K562 (cell line): ENCODE measurements around the gene MGST3. TPM values are rescaled to one million over a fixed set of nuclear protein-coding genes. Genes with fewer than 3 reads are reported as not detected.

ENCODE experiments used
- ATAC-seq: fragments of 200-7000 bp; cut with Tn5 transposase; 3 replicates; pipeline ENCODE4 v1.9.1; 2020; ENCODE audit warnings: moderate library complexity
- BruUV-seq: library from RNA; stranded (reverse); fragments of 400-500 nt; replicated peaks from 2 replicates; lab custom pipeline; 2021; lab: Mats Ljungman, UMichigan
- CTCF ChIA-PET: fragments of 300-600 bp; formaldehyde crosslinking; extraction: SDS; loops from one replicate; lab custom pipeline; 2021; ENCODE audit warnings: low intra/inter-chr PET ratio; lab: Yijun Ruan, JAX
- POLR2A ChIA-PET: fragments of 300-600, 350-650 bp; sonication (Branson Sonifier 250); formaldehyde crosslinking; extraction: SDS; loops from one replicate; lab custom pipeline; 2021; ENCODE audit warnings: antibody characterized with exemption, inconsistent platforms; lab: Yijun Ruan, JAX
- DNase-seq, 4 experiments: peaks; one replicate each; pipeline versions ENCODE4 v3.0.0 to v3.0.0-alpha.2; 2011 to 2018; ENCODE audit warnings: low spot score in 3 of 4, mixed read lengths in 3 of 4; ENCODE audit errors: extremely low read depth in 1 of 4
- FAIRE-seq: peaks from 2 replicates; lab custom pipeline; 2011; peaks lifted over from hg19 to GRCh38; lab: Jason Lieb, UNC
- H2AFZ ChIP-seq: 2 replicates; pipeline ENCODE4 v1.6.0; 2011; ENCODE audit warnings: low read depth, low read length, control low read depth, inconsistent platforms
- H3K27ac ChIP-seq: fragments of 200-600 bp; 3 replicates; pipeline ENCODE4 v1.8.0; 2011; ENCODE audit warnings: low read depth, mild to moderate bottlenecking, control low read depth, inconsistent platforms, low read length, moderate library complexity, mixed read lengths; ENCODE audit errors: extremely low read depth
- H3K27me3 ChIP-seq, 2 experiments: fragments of 300-600 bp in 1 of 2; 2 replicates in 1 of 2; 3 replicates in 1 of 2; pipeline versions ENCODE4 v1.6.0 to v1.8.0; 2011; ENCODE audit warnings: inconsistent platforms in 2 of 2, low read length in 2 of 2, mild to moderate bottlenecking in 1 of 2, mixed read lengths in 1 of 2, moderate library complexity in 1 of 2; ENCODE audit not compliant: control insufficient read depth in 2 of 2, insufficient read depth in 2 of 2
- H3K36me3 ChIP-seq: fragments of 300-600 bp; 3 replicates; pipeline ENCODE4 v1.8.0; 2011; ENCODE audit warnings: mild to moderate bottlenecking, low read length, inconsistent platforms; ENCODE audit not compliant: control insufficient read depth, insufficient read depth
- H3K4me1 ChIP-seq, 2 experiments: fragments of 200-600 bp in 1 of 2; replicated peaks in 1 of 2; 2 replicates in 1 of 2; 3 replicates in 1 of 2; pipeline versions ENCODE4 v1.5.1 to v1.8.0; 2011; ENCODE audit warnings: inconsistent platforms in 2 of 2, low read length in 2 of 2, mild to moderate bottlenecking in 1 of 2, mixed read lengths in 1 of 2, moderate library complexity in 1 of 2; ENCODE audit not compliant: control insufficient read depth in 2 of 2, insufficient read depth in 2 of 2
- H3K4me2 ChIP-seq: 2 replicates; pipeline ENCODE4 v1.6.1; 2011; ENCODE audit warnings: low read length, control low read depth, inconsistent platforms, mixed read lengths; ENCODE audit not compliant: insufficient read depth
- H3K4me3 ChIP-seq: fragments of 200-600 bp; sonication (generic), shearing (Covaris generic); 2 replicates; pipeline ENCODE4 v1.5.1; 2016; ENCODE audit warnings: control low read depth, inconsistent platforms
- H3K79me2 ChIP-seq: fragments of 200-600 bp; 3 replicates; pipeline ENCODE4 v1.8.0; 2011; ENCODE audit warnings: low read length, inconsistent platforms; ENCODE audit not compliant: control insufficient read depth, insufficient read depth
- H3K9ac ChIP-seq, 2 experiments: 2 replicates each; pipeline versions ENCODE4 v1.6.0 to v1.6.1; 2011; ENCODE audit warnings: low read depth in 2 of 2, low read length in 2 of 2, control low read depth in 1 of 2, inconsistent platforms in 1 of 2, mild to moderate bottlenecking in 1 of 2, mixed read lengths in 1 of 2; ENCODE audit not compliant: insufficient read depth in 1 of 2
- H3K9me1 ChIP-seq: one replicate; pipeline ENCODE4 v1.6.0; 2011; ENCODE audit warnings: inconsistent platforms, mild to moderate bottlenecking, low read length, moderate library complexity; ENCODE audit not compliant: control insufficient read depth, insufficient read depth
- H3K9me3 ChIP-seq: replicated peaks from 2 replicates; pipeline ENCODE4 v1.5.1; 2011; ENCODE audit warnings: low read depth, low read length, inconsistent platforms; ENCODE audit not compliant: control insufficient read depth, insufficient read depth
- H4K20me1 ChIP-seq: replicated peaks from 2 replicates; pipeline ENCODE4 v1.6.1; 2011; ENCODE audit warnings: low read length, inconsistent platforms, mixed read lengths; ENCODE audit not compliant: control insufficient read depth, insufficient read depth
- BACH1 ChIP-seq: fragments of 200-800 bp; sonication (Bioruptor generic); IDR thresholded peaks from 2 replicates; pipeline ENCODE4 v1.6.1; 2016; ENCODE audit warnings: missing genetic modification characterization, missing compliant biosample characterization
- DACH1 ChIP-seq: fragments of 450-650 bp; IDR thresholded peaks from 2 replicates; pipeline ENCODE4 v1.6.1; 2018; ENCODE audit not compliant: partially characterized antibody
- MECOM ChIP-seq: fragments of 250-450 bp; sonication (Bioruptor Pico); IDR thresholded peaks from 2 replicates; pipeline ENCODE4 v1.8.0; 2022; ENCODE audit warnings: inconsistent platforms
- NCOA4 ChIP-seq: fragments of 450-650 bp; IDR thresholded peaks from 2 replicates; pipeline ENCODE4 v1.6.1; 2018; ENCODE audit warnings: mild to moderate bottlenecking; ENCODE audit not compliant: partially characterized antibody
- PRPF4 ChIP-seq: fragments of 200-400 bp; formaldehyde crosslinking; IDR thresholded peaks from one replicate; pipeline ENCODE4 v1.6.1; 2017; ENCODE audit warnings: low read length, low read depth, mild to moderate bottlenecking; ENCODE audit not compliant: insufficient read depth, poor library complexity, severe bottlenecking
- RBM17 ChIP-seq: fragments of 200-400 bp; formaldehyde crosslinking; IDR thresholded peaks from 2 replicates; pipeline ENCODE4 v1.6.1; 2017; ENCODE audit warnings: low read depth, mild to moderate bottlenecking, low read length, borderline replicate concordance
- ZNF695 ChIP-seq: fragments of 450-650 bp; formaldehyde crosslinking; IDR thresholded peaks from 2 replicates; pipeline ENCODE4 v1.4.0; 2020; ENCODE audit warnings: mild to moderate bottlenecking, moderate library complexity
- WGBS: fragments of 100-300 bp; shearing (Covaris generic); methylation state at CpG from one replicate; pipeline ENCODE4 v1.1.6; 2016; ENCODE audit warnings: low coverage, mixed read lengths; ENCODE audit not compliant: insufficient coverage; ENCODE audit errors: missing lambda C conversion rate; 5-methylcytosine and 5-hydroxymethylcytosine counted together
- in situ Hi-C: fragments of 300-500 bp; cut with MboI; formaldehyde crosslinking; loops from 4 replicates; pipeline ENCODE4 v1.15.0; 2018; ENCODE audit warnings: inconsistent platforms, mixed read lengths
- intact Hi-C: fragments of 100-400 bp; cut with micrococcal nuclease; formaldehyde crosslinking; loops from 2 replicates; pipeline ENCODE4 v1.14.2; 2022
- polyA plus RNA-seq, 8 experiments: library from polyadenylated mRNA; depleted of rRNA in 4 of 8; stranded (reverse) in 5 of 8; unstranded in 3 of 8; fragments of >200 nt; fragmentation: Nextera tagmentation in 2 of 8; fragmentation: Illumina TruSeq in 1 of 8; extraction: Ambion mirVana in 2 of 8; extraction: Trizol in 1 of 8; gene quantifications; 2 replicates each; pipeline versions ENCODE4 v1.2.1 to v1.2.3, GENCODE V29; 2011 to 2014; ENCODE audit warnings: inconsistent platforms in 1 of 8, missing spikeins in 1 of 8
- total RNA-seq, 7 experiments: library from RNA; depleted of rRNA in 6 of 7; stranded (reverse); fragments of >200 nt in 6 of 7; fragmentation: Illumina TruSeq in 2 of 7; extraction: Trizol in 2 of 7; gene quantifications; 2 replicates each; pipeline versions ENCODE4 v1.2.1 to v1.2.3, GENCODE V29; 2011 to 2021; ENCODE audit warnings: low replicate concordance in 1 of 7
- TF ChIP-seq, protein P1 (sequence below): sonication (generic); formaldehyde crosslinking; IDR thresholded peaks from 2 replicates; pipeline ENCODE4 v1.8.0; 2023; ENCODE audit warnings: mild to moderate bottlenecking, missing genetic modification reagents

Gene MGST3
- total and polyA plus RNA-seq, 9 of the 15 experiments (the other 6 are each of a cell fraction or from before 2014, with no cell fraction given): 70.7 to 287 (median 105) TPM

DNA sequence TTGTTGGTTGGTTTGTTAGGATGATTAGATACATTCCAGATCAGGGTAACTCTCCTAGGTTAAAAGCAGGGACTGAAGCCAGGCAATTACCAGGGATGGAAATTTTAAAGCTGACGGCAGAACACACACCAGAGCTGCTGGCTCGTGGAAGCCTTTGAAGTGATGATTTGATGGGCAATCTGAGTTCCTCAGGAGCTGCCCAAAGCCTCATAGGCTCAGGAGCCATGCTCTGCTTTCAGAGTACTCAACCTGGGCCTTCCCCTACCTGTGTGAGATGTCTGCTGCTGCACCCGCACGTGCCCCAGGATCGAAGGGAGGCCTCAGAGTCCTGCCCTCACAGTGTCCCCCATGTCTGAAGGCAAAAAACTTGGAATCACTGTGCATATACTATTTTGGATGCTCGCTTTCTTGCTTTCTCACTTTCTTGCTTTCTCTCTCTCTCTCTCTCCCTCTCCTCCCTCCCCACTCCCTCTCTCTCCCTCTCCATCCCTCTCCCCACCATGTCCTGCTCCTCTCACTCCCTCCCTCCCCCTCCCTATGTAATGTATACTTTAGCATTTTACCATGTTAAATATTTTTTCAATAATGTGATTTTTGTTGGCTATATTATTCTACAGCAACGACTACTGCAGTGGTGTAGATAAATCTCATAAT, 18.0 kb downstream of the MGST3 start:
- peaks cover 10 to 15% of the 10 kb centered on the region in 2 experiments; a peak in 3 of 5 replicates for H3K4me1 ChIP-seq
- DNase-seq: no peak
- no peak overlapping the region for H3K4me2 ChIP-seq
- H3K27ac ChIP-seq: no peak overlapping the region
- no peak for ATAC-seq
- CTCF ChIA-PET: no interaction called here
- H3K4me3 ChIP-seq: no peak overlapping the region
- no peaks in the 10 kb centered on the region for H3K79me2 ChIP-seq
- peaks cover 7% of the 10 kb centered on the region for H3K9me1 ChIP-seq
- in situ Hi-C loops: no loop called here
- intact Hi-C loops: no loop called here
- peaks cover 8% of the 10 kb centered on the region; the same call in 1 of the 2 replicates for H4K20me1 ChIP-seq
- FAIRE-seq: no peak
- WGBS: 61% methylated on average over 7 of the region's 7 CpGs
- H3K27me3 ChIP-seq: no peaks in the 10 kb centered on the region
- H2AFZ ChIP-seq: no peak overlapping the region
- POLR2A ChIA-PET: interaction anchor here (1.9 to 2.3 kb wide), 2 partner anchors 9 to 18 kb away, joined by 6 to 9 read pairs; partner anchors contain the start of gene MGST3
- H3K9ac ChIP-seq: no peak overlapping the region
- TF ChIP-seq BACH1 (tag): no peak
- TF ChIP-seq MECOM (CRISPR knock-in tag): no peak
- TF ChIP-seq, protein P1, sequence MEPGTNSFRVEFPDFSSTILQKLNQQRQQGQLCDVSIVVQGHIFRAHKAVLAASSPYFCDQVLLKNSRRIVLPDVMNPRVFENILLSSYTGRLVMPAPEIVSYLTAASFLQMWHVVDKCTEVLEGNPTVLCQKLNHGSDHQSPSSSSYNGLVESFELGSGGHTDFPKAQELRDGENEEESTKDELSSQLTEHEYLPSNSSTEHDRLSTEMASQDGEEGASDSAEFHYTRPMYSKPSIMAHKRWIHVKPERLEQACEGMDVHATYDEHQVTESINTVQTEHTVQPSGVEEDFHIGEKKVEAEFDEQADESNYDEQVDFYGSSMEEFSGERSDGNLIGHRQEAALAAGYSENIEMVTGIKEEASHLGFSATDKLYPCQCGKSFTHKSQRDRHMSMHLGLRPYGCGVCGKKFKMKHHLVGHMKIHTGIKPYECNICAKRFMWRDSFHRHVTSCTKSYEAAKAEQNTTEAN: no peak
- TF ChIP-seq NCOA4: no peak
- TF ChIP-seq RBM17: no peak
- TF ChIP-seq DACH1: no peak
- TF ChIP-seq PRPF4: no peak
- no peak for TF ChIP-seq ZNF695 (CRISPR knock-in tag)
- BruUV-seq: no TSS peak
- H3K9me3 ChIP-seq: no peaks in the 10 kb centered on the region
- peaks cover 23% of the 10 kb centered on the region for H3K36me3 ChIP-seq
